Hindlimb muscle (tissue), 1 donor: Measurements from ENCODE around the gene TYK2. TPM values are rescaled to one million over a fixed set of nuclear protein-coding genes. Genes with fewer than 3 reads are reported as not detected.

Experiments
- DNase-seq: peaks from one replicate; pipeline ENCODE4 v3.0.0-alpha.2; 2013
- polyA plus RNA-seq: library from polyadenylated mRNA; unstranded; fragments of 120-200 nt; gene quantifications from one replicate; pipeline ENCODE4 v1.2.1, GENCODE V29; 2013; ENCODE audit not compliant: insufficient read length

TYK2 gene
- polyA plus RNA-seq, 1 donor, result 71.8 TPM

GRCh38 chr19:10332965-10333757, 47.2 kb downstream of the TYK2 start, which contains the start of gene RAVER1:
Gene RAVER1 (minus strand): TSS chr19:10333529. CDS start chr19:10333507, 22 bp downstream.
- peak; percentile 97 for DNase-seq

GRCh38 chr19:10332158-10332964, 48.0 kb downstream of the TYK2 start:
- no peak for DNase-seq

- DNase-seq, result no peak
These were observed 50.8 kb downstream of the TYK2 start for GRCh38 chr19:10329555-10329954.

- no peak for DNase-seq
These were observed 51.6 kb downstream of the TYK2 start for GRCh38 chr19:10328558-10329429.

- DNase-seq, result no peak
These were observed 52.6 kb downstream of the TYK2 start for GRCh38 chr19:10327793-10328192.

GRCh38 chr19:10325732-10326131, 54.6 kb downstream of the TYK2 start:
- no peak for DNase-seq

- no peak for DNase-seq
These were observed 58.2 kb downstream of the TYK2 start for GRCh38 chr19:10321874-10322835.

- no peak for DNase-seq
These were observed 59.0 kb downstream of the TYK2 start for GRCh38 chr19:10321417-10321797.

GRCh38 chr19:10320602-10321416, 59.6 kb downstream of the TYK2 start:
- DNase-seq, result no peak

- no peak for DNase-seq
These were observed 61.3 kb downstream of the TYK2 start for GRCh38 chr19:10318807-10319682.

- no peak for DNase-seq
These were observed 62.4 kb downstream of the TYK2 start for GRCh38 chr19:10317857-10318462.

GRCh38 chr19:10317045-10317856, 63.1 kb downstream of the TYK2 start:
- DNase-seq, result no peak

- DNase-seq, result no peak
These were observed 63.9 kb downstream of the TYK2 start for GRCh38 chr19:10316229-10317044.

- peak; percentile 88 for DNase-seq
These were observed 64.8 kb downstream of the TYK2 start, which contains the start of gene FDX2 for GRCh38 chr19:10315335-10316214. Gene FDX2 (minus strand): TSS chr19:10316015. CDS start chr19:10315996, 19 bp downstream.

GRCh38 chr19:10309423-10309822, 70.9 kb downstream of the TYK2 start, which contains the start of gene ZGLP1:
Gene ZGLP1 (minus strand): TSS chr19:10309815.
- DNase-seq, result no peak

- no peak for DNase-seq
These were observed 74.0 kb downstream of the TYK2 start for GRCh38 chr19:10306327-10306726.
